GM12801 (cell line): ENCODE data around the gene ATXN7L1.

Experiments
- CTCF ChIP-seq: IDR thresholded peaks from one replicate; pipeline ENCODE4 v1.5.1; 2011; ENCODE audit warnings: control low read depth; ENCODE audit not compliant: insufficient read length; ENCODE audit errors: extremely low read depth

The ATXN7L1 gene

GRCh38 chr7:105803429-105803736 lies 73.0 kb downstream of the ATXN7L1 start:
- TF ChIP-seq CTCF = no peak

- TF ChIP-seq CTCF = no peak
These were observed 73.6 kb downstream of the ATXN7L1 start for GRCh38 chr7:105802604-105803428.

DNA sequence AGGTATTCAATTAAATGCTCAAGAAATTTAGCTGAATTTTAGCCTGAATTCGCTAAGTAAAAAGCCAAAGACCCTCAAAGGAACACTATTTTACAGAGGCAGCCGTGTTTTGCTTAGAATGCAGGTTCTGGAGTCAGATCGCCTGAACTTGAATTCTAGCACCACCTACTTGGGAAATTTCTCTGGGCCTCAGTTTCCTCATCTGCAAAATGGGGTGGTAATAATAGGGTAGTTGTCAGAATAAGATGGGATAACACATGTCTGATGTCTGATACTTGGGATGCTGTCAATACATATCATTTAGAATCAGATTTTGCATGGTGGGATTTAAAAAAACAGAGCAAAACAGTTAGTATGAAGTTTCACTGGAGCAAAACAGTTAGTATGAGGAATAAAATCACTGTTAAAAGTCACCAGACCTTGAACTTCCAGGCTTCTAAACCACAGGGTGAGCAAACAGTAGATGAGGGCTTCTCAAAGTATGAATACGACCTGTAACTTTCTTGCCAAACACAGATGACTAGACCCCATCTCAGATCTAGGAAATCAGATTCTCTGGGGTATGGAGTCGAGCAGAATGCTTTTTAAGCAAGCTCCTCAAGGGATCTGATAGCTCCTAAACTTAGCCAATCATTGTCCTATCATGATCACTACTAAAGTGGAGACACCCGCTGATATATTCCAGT lies 75.4 kb downstream of the ATXN7L1 start:
- TF ChIP-seq CTCF = no peak

DNA sequence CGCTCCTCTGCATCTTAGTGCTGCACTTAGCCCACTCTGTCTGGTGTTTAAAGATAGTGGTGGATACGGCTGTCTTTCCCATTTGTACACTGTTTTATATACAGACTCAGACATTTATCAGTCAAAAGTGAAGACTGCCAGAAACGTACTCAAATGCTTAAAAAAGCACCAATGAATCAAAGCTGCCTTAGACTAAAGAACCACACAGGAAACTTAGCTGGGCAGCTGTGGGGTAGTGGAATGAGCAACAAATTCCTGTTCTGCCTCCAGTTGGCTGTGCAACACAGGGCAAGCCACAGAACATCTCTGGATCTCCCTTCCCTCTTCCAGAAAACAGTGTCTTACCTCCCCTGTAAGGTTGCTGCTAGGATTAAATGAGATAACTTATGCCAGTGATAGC lies 76.0 kb downstream of the ATXN7L1 start:
- TF ChIP-seq CTCF = no peak

GRCh38 chr7:105799677-105800076 lies 76.7 kb downstream of the ATXN7L1 start:
- TF ChIP-seq CTCF = no peak

DNA sequence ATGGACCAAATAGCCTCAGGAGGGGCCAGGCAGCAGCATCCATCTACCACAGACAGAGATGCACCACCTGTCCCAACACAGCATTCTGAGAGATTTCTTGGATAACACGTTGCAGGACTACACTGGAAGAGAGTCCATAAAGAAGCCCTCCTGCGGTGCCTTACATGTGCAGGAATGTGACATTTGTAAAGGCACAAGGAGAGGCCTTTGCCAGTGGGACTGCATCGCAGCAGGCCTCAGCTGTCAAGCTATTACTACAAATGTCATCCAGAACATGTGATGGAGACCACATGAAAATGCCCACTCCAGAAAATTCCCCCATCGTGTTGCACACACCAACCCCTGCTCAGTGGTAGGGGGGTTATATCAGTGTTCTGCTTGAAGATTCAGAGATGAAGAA lies 77.4 kb downstream of the ATXN7L1 start:
- no peak for TF ChIP-seq CTCF

GRCh38 chr7:105797652-105798051 lies 78.7 kb downstream of the ATXN7L1 start:
- no peak for TF ChIP-seq CTCF
